WTC11 (cell line): Measurements from ENCODE around the gene ARHGAP28. TPM values are rescaled to one million over a fixed set of nuclear protein-coding genes. Genes with fewer than 3 reads are reported as not detected.

Experiments
- ATAC-seq: fragments of 200-7000 bp; cut with Tn5 transposase; 2 replicates; pipeline ENCODE4 v1.10.0; 2021; ENCODE audit warnings: mild to moderate bottlenecking, moderate library complexity
- CTCF ChIA-PET: fragments of 300-600 bp; sonication (Branson Sonifier 250); formaldehyde crosslinking; loops from one replicate; lab custom pipeline; 2021; ENCODE audit warnings: antibody characterized with exemption; lab: Charles Lee
- POLR2A ChIA-PET: fragments of 350-600 bp; sonication (Branson Sonifier 250); formaldehyde crosslinking; loops from one replicate; lab custom pipeline; 2021; ENCODE audit warnings: antibody characterized with exemption; lab: Charles Lee
- DNase-seq: peaks from one replicate; pipeline ENCODE4 v3.0.0; 2021; ENCODE audit warnings: low spot score
- H3K27ac Mint-ChIP-seq: 2 replicates; pipeline ENCODE4 v1.8.0; 2021; ENCODE audit warnings: mixed read lengths
- H3K27me3 Mint-ChIP-seq: 2 replicates; pipeline ENCODE4 v1.8.0; 2021; ENCODE audit warnings: low read depth, mild to moderate bottlenecking, moderate library complexity, mixed read lengths
- H3K36me3 Mint-ChIP-seq: 2 replicates; pipeline ENCODE4 v1.8.0; 2021; ENCODE audit warnings: mixed read lengths
- H3K4me1 Mint-ChIP-seq: 2 replicates; pipeline ENCODE4 v1.8.0; 2022; ENCODE audit warnings: mixed read lengths
- H3K4me3 Mint-ChIP-seq: 2 replicates; pipeline ENCODE4 v1.8.0; 2021; ENCODE audit warnings: mild to moderate bottlenecking, moderate library complexity, mixed read lengths
- H3K9me3 Mint-ChIP-seq: 2 replicates; pipeline ENCODE4 v1.8.0; 2021; ENCODE audit warnings: mixed read lengths
- AFF4 ChIP-seq: sonication (generic); formaldehyde crosslinking; IDR thresholded peaks from 2 replicates; pipeline ENCODE4 v1.8.1; 2023; ENCODE audit warnings: mild to moderate bottlenecking, missing genetic modification reagents, borderline replicate concordance
- E2F4 ChIP-seq: sonication (generic); formaldehyde crosslinking; IDR thresholded peaks from 2 replicates; pipeline ENCODE4 v1.8.1; 2022; ENCODE audit warnings: low read depth, mild to moderate bottlenecking, moderate library complexity, missing genetic modification reagents, borderline replicate concordance
- ERG ChIP-seq: fragments of 250-450 bp; sonication (Bioruptor Pico); IDR thresholded peaks from 2 replicates; pipeline ENCODE4 v1.8.0; 2021; ENCODE audit warnings: mild to moderate bottlenecking
- ESRRA ChIP-seq: sonication (generic); formaldehyde crosslinking; IDR thresholded peaks from 2 replicates; pipeline ENCODE4 v1.8.1; 2022; ENCODE audit warnings: mild to moderate bottlenecking, missing genetic modification reagents, borderline replicate concordance
- GABPB1 ChIP-seq: sonication (generic); formaldehyde crosslinking; IDR thresholded peaks from 2 replicates; pipeline ENCODE4 v1.8.1; 2023; ENCODE audit warnings: mild to moderate bottlenecking, missing genetic modification reagents
- GRHL2 ChIP-seq: fragments of 250-450 bp; sonication (Bioruptor Pico); IDR thresholded peaks from 2 replicates; pipeline ENCODE4 v1.8.0; 2022; ENCODE audit warnings: mild to moderate bottlenecking, moderate library complexity; ENCODE audit not compliant: insufficient replicate concordance, severe bottlenecking
- IRF2 ChIP-seq: sonication (generic); formaldehyde crosslinking; IDR thresholded peaks from 2 replicates; pipeline ENCODE4 v1.8.0; 2022; ENCODE audit warnings: low read depth, missing genetic modification reagents, borderline replicate concordance
- NR2C2 ChIP-seq: sonication (generic); formaldehyde crosslinking; IDR thresholded peaks from 2 replicates; pipeline ENCODE4 v1.8.0; 2022; ENCODE audit warnings: mild to moderate bottlenecking, missing genetic modification reagents
- SMAD3 ChIP-seq: sonication (generic); formaldehyde crosslinking; IDR thresholded peaks from 2 replicates; pipeline ENCODE4 v1.8.0; 2022; ENCODE audit warnings: missing genetic modification reagents, mild to moderate bottlenecking, borderline replicate concordance
- SOX15 ChIP-seq: fragments of 250-450 bp; sonication (Bioruptor Pico); IDR thresholded peaks from 2 replicates; pipeline ENCODE4 v1.9.0; 2021; ENCODE audit warnings: mild to moderate bottlenecking
- TP53 ChIP-seq: sonication (generic); formaldehyde crosslinking; IDR thresholded peaks from 2 replicates; pipeline ENCODE4 v1.8.1; 2023; ENCODE audit warnings: mild to moderate bottlenecking, missing genetic modification reagents
- USF1 ChIP-seq: sonication (generic); formaldehyde crosslinking; IDR thresholded peaks from 2 replicates; pipeline ENCODE4 v1.8.0; 2022; ENCODE audit warnings: mild to moderate bottlenecking, missing genetic modification reagents
- ZNF138 ChIP-seq: sonication (generic); formaldehyde crosslinking; conservative IDR thresholded peaks from 2 replicates; pipeline ENCODE4 v1.8.1; 2022; ENCODE audit warnings: mild to moderate bottlenecking, moderate library complexity, missing genetic modification reagents
- ZNF671 ChIP-seq: fragments of 250-450 bp; sonication (Bioruptor Pico); IDR thresholded peaks from 2 replicates; pipeline ENCODE4 v1.8.0; 2021; ENCODE audit warnings: mild to moderate bottlenecking
- total RNA-seq: library from RNA; stranded (reverse); gene quantifications from 3 replicates; pipeline ENCODE4 v1.2.3, GENCODE V29; 2021
- TF ChIP-seq, protein P1 (sequence below): sonication (generic); formaldehyde crosslinking; IDR thresholded peaks from 2 replicates; pipeline ENCODE4 v1.8.0; 2023; ENCODE audit warnings: missing genetic modification reagents, mild to moderate bottlenecking, borderline replicate concordance
- TF ChIP-seq, protein P2 (sequence below): fragments of 250-450 bp; sonication (Bioruptor Pico); IDR thresholded peaks from 2 replicates; pipeline ENCODE4 v1.9.0; 2021; ENCODE audit warnings: moderate library complexity, mild to moderate bottlenecking, inconsistent platforms, borderline replicate concordance
- TF ChIP-seq, protein P3 (sequence below): fragments of 250-450 bp; sonication (Bioruptor Pico); IDR thresholded peaks from 2 replicates; pipeline ENCODE4 v1.9.0; 2021; ENCODE audit warnings: mild to moderate bottlenecking
- TF ChIP-seq, protein P4 (sequence below): fragments of 200-600 bp; IDR thresholded peaks from 2 replicates; pipeline ENCODE4 v1.8.0; 2022; ENCODE audit warnings: antibody characterized with exemption
- TF ChIP-seq, protein P5 (sequence below): sonication (generic); formaldehyde crosslinking; IDR thresholded peaks from 2 replicates; pipeline ENCODE4 v1.8.1; 2022; ENCODE audit warnings: missing genetic modification reagents, borderline replicate concordance

ARHGAP28 gene
- total RNA-seq, 1 experiment from 2014 or later = 14.8 TPM

DNA sequence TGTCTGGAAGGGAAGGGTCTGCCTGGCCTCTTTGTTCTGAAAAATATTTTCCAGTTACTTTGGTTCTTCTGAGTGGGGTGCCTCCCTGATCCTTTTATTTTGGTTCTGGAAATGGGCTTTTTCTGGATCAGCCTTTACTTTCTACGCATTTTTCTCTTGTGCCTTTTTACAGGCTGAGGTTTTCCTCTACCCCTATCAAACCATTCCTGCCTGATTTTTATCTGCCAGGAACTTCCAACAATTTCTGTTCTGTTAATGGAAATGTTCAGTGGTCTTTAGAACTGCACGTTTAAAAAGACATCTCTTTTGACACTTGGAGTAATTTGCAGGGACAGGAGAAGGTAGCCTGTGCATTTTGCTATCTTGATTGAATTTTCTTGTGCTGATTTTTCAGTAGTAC lies 113.8 kb downstream of the ARHGAP28 start:
- DNase-seq = no peak
- TF ChIP-seq, protein P1, sequence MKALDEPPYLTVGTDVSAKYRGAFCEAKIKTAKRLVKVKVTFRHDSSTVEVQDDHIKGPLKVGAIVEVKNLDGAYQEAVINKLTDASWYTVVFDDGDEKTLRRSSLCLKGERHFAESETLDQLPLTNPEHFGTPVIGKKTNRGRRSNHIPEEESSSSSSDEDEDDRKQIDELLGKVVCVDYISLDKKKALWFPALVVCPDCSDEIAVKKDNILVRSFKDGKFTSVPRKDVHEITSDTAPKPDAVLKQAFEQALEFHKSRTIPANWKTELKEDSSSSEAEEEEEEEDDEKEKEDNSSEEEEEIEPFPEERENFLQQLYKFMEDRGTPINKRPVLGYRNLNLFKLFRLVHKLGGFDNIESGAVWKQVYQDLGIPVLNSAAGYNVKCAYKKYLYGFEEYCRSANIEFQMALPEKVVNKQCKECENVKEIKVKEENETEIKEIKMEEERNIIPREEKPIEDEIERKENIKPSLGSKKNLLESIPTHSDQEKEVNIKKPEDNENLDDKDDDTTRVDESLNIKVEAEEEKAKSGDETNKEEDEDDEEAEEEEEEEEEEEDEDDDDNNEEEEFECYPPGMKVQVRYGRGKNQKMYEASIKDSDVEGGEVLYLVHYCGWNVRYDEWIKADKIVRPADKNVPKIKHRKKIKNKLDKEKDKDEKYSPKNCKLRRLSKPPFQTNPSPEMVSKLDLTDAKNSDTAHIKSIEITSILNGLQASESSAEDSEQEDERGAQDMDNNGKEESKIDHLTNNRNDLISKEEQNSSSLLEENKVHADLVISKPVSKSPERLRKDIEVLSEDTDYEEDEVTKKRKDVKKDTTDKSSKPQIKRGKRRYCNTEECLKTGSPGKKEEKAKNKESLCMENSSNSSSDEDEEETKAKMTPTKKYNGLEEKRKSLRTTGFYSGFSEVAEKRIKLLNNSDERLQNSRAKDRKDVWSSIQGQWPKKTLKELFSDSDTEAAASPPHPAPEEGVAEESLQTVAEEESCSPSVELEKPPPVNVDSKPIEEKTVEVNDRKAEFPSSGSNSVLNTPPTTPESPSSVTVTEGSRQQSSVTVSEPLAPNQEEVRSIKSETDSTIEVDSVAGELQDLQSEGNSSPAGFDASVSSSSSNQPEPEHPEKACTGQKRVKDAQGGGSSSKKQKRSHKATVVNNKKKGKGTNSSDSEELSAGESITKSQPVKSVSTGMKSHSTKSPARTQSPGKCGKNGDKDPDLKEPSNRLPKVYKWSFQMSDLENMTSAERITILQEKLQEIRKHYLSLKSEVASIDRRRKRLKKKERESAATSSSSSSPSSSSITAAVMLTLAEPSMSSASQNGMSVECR (CRISPR knock-in tag) = no peak
- TF ChIP-seq SMAD3 (CRISPR knock-in tag) (no peak), USF1 (CRISPR knock-in tag) (no peak), E2F4 (CRISPR knock-in tag) (no peak), ZNF138 (CRISPR knock-in tag) (no peak), ZNF671 (CRISPR knock-in tag) (no peak), AFF4 (CRISPR knock-in tag) (no peak), GRHL2 (CRISPR knock-in tag) (no peak), NR2C2 (CRISPR knock-in tag) (no peak), ESRRA (CRISPR knock-in tag) (no peak), ERG (CRISPR knock-in tag) (no peak), GABPB1 (CRISPR knock-in tag) (no peak), TP53 (CRISPR knock-in tag) (no peak), SOX15 (CRISPR knock-in tag) (no peak), IRF2 (CRISPR knock-in tag) (no peak)
- TF ChIP-seq, protein P2, sequence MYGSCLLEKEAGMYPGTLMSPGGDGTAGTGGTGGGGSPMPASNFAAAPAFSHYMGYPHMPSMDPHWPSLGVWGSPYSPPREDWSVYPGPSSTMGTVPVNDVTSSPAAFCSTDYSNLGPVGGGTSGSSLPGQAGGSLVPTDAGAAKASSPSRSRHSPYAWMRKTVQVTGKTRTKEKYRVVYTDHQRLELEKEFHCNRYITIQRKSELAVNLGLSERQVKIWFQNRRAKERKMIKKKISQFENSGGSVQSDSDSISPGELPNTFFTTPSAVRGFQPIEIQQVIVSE = no peak
- TF ChIP-seq, protein P3, sequence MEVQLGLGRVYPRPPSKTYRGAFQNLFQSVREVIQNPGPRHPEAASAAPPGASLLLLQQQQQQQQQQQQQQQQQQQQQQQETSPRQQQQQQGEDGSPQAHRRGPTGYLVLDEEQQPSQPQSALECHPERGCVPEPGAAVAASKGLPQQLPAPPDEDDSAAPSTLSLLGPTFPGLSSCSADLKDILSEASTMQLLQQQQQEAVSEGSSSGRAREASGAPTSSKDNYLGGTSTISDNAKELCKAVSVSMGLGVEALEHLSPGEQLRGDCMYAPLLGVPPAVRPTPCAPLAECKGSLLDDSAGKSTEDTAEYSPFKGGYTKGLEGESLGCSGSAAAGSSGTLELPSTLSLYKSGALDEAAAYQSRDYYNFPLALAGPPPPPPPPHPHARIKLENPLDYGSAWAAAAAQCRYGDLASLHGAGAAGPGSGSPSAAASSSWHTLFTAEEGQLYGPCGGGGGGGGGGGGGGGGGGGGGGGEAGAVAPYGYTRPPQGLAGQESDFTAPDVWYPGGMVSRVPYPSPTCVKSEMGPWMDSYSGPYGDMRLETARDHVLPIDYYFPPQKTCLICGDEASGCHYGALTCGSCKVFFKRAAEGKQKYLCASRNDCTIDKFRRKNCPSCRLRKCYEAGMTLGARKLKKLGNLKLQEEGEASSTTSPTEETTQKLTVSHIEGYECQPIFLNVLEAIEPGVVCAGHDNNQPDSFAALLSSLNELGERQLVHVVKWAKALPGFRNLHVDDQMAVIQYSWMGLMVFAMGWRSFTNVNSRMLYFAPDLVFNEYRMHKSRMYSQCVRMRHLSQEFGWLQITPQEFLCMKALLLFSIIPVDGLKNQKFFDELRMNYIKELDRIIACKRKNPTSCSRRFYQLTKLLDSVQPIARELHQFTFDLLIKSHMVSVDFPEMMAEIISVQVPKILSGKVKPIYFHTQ (CRISPR knock-in tag) = no peak
- TF ChIP-seq, protein P4, sequence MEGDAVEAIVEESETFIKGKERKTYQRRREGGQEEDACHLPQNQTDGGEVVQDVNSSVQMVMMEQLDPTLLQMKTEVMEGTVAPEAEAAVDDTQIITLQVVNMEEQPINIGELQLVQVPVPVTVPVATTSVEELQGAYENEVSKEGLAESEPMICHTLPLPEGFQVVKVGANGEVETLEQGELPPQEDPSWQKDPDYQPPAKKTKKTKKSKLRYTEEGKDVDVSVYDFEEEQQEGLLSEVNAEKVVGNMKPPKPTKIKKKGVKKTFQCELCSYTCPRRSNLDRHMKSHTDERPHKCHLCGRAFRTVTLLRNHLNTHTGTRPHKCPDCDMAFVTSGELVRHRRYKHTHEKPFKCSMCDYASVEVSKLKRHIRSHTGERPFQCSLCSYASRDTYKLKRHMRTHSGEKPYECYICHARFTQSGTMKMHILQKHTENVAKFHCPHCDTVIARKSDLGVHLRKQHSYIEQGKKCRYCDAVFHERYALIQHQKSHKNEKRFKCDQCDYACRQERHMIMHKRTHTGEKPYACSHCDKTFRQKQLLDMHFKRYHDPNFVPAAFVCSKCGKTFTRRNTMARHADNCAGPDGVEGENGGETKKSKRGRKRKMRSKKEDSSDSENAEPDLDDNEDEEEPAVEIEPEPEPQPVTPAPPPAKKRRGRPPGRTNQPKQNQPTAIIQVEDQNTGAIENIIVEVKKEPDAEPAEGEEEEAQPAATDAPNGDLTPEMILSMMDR = no peak
- TF ChIP-seq, protein P5, sequence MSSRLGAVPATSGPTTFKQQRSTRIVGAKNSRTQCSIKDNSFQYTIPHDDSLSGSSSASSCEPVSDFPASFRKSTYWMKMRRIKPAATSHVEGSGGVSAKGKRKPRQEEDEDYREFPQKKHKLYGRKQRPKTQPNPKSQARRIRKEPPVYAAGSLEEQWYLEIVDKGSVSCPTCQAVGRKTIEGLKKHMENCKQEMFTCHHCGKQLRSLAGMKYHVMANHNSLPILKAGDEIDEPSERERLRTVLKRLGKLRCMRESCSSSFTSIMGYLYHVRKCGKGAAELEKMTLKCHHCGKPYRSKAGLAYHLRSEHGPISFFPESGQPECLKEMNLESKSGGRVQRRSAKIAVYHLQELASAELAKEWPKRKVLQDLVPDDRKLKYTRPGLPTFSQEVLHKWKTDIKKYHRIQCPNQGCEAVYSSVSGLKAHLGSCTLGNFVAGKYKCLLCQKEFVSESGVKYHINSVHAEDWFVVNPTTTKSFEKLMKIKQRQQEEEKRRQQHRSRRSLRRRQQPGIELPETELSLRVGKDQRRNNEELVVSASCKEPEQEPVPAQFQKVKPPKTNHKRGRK (CRISPR knock-in tag) = no peak
- TF ChIP-seq, all 79 proteins: peak for 0
- peaks cover 10% of the 10 kb centered on the region for H3K9me3 Mint-ChIP-seq
- ChIA-PET POLR2A (no interaction called here), CTCF (no interaction called here)
- H3K27ac Mint-ChIP-seq = no peak overlapping the region
- no peak for ATAC-seq
- H3K4me3 Mint-ChIP-seq = no peak overlapping the region
- H3K36me3 Mint-ChIP-seq = peaks cover 6% of the 10 kb centered on the region; the same call in 1 of the 2 replicates
- peaks cover 20% of the 10 kb centered on the region for H3K4me1 Mint-ChIP-seq
- H3K27me3 Mint-ChIP-seq = no peaks in the 10 kb centered on the region
